Measurements from ENCODE around the gene RNF20. TPM values are rescaled to one million over a fixed set of nuclear protein-coding genes. Genes with fewer than 3 reads are reported as not detected.

RNF20 gene, protein sequence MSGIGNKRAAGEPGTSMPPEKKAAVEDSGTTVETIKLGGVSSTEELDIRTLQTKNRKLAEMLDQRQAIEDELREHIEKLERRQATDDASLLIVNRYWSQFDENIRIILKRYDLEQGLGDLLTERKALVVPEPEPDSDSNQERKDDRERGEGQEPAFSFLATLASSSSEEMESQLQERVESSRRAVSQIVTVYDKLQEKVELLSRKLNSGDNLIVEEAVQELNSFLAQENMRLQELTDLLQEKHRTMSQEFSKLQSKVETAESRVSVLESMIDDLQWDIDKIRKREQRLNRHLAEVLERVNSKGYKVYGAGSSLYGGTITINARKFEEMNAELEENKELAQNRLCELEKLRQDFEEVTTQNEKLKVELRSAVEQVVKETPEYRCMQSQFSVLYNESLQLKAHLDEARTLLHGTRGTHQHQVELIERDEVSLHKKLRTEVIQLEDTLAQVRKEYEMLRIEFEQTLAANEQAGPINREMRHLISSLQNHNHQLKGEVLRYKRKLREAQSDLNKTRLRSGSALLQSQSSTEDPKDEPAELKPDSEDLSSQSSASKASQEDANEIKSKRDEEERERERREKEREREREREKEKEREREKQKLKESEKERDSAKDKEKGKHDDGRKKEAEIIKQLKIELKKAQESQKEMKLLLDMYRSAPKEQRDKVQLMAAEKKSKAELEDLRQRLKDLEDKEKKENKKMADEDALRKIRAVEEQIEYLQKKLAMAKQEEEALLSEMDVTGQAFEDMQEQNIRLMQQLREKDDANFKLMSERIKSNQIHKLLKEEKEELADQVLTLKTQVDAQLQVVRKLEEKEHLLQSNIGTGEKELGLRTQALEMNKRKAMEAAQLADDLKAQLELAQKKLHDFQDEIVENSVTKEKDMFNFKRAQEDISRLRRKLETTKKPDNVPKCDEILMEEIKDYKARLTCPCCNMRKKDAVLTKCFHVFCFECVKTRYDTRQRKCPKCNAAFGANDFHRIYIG
- 10 to 100 TPM; 19.3 to 22.3 TPM for total RNA-seq

DNA sequence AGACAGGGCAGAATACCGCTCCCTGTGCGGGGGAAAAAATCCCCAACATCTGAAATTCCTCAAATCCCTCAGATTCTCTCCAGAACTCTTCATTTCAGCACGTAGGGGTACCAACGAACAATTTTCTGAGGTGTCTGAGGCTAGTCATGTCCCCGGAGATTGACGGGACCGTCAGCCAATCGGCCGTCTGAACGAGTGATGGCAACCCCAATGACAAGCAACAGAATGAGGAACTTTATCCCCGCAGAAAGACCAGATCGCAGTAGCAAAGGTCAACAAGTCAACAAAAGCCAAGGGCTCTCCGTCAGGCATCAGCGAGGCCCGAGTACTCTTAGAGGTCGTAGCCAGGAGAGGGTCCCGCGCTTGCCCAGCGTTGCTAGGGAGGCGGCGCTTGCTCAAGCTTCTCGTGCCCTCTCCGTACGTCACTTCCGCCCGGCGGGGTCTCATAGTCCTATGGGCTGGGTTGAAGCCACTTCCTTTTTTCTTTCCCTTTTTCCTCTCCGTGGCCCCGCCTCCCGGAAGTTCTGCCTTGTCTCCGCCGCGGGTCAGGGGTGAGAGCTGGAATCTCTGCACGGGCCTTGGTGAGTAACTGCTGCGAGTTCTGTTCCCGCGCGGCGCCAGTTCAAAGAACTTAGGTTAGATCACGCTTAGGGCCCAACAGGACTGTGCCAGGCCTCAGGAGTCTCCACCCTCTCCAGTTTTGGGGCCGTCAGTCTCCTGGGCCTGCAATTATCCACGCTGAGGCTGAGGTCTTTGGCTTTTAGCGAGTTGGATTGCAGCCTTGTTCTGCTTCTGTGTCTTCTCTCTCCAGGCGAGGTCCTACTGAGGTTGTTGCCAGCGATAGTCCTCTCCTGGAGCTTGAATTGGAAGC lies at the start of gene RNF20:
Gene RNF20, plus strand, starts transcription at position 520 of the 871 bp plus-strand sequence. CDS start 1,571 bp downstream, outside the sequence.

DNA sequence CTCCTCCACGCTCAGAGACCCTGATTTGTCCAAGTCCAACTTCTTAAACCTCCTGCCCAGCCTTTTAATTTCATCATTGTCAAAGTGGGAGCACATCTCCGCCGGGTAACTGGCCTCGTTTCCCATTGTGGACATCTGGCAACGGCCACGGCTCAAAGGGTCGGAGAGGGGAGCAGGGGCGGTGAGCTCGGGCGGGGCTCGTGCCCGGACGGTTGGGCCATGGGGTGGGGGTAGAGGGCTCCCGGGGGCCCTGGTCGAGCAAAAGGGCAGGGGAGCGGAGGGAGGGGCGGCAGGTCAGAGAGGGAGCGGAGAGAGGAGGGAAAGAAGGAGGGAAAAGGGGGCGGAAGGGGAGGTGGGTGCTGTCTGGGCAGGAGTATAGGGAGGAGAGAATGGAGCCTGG lies 61.1 kb downstream of the RNF20 start, which contains the start of gene PPP3R2:
Gene PPP3R2, minus strand, starts transcription at position 174 of the 400 bp plus-strand sequence. Its CDS starts 48 bp downstream, at position 126.

Small RNA genes within 50 kb of the gene (small RNA-seq; reads per million reads assigned to genes)
- gene AL353621.1: 0 reads per million in 2 donors

Other genes starting within 250 kb of the RNF20 start
- gene BAAT, start 148.8 kb upstream of the RNF20 start, total RNA-seq: under 1 TPM; under 0.01 TPM
- 10 to 100 TPM; 12.4 to 16.0 TPM for gene MRPL50, start 135.2 kb upstream of the RNF20 start, total RNA-seq
- 10 to 100 TPM; 12.0 to 13.8 TPM for gene ZNF189, start 135.0 kb upstream of the RNF20 start, total RNA-seq
- under 1 TPM in 1 of 2 donors, not detected in 1; under 0.01 TPM for gene ALDOB, start 98.1 kb upstream of the RNF20 start, total RNA-seq
- not detected for gene PPP3R2, start 61.1 kb downstream of the RNF20 start, total RNA-seq
- not detected for gene GRIN3A, start 204.8 kb downstream of the RNF20 start, total RNA-seq